Activated T-cell treated with anti-CD3 and anti-CD28 coated beads, Interleukin-2, amount 50 U/mL, for 1 hour (primary cell): ENCODE results near the gene GALNTL6.

Source experiments
- DNase-seq: peaks from one replicate; pipeline ENCODE4 v3.0.0-alpha.2; 2020

GALNTL6 gene

GRCh38 chr4:171891038-171891437, 77.8 kb downstream of the GALNTL6 start:
- DNase-seq: no peak

- DNase-seq: no peak
These were observed 83.2 kb downstream of the GALNTL6 start for GRCh38 chr4:171896426-171896825.

- no peak for DNase-seq
These were observed 106.1 kb downstream of the GALNTL6 start for GRCh38 chr4:171919314-171919713.

GRCh38 chr4:171920901-171921300, 107.7 kb downstream of the GALNTL6 start:
- DNase-seq: no peak

GRCh38 chr4:171924746-171925376, 111.7 kb downstream of the GALNTL6 start:
- no peak for DNase-seq

- DNase-seq: no peak
These were observed 115.1 kb downstream of the GALNTL6 start for GRCh38 chr4:171928336-171928735.

GRCh38 chr4:171929477-171929876, 116.3 kb downstream of the GALNTL6 start:
- no peak for DNase-seq

GRCh38 chr4:171929907-171930306, 116.7 kb downstream of the GALNTL6 start:
- no peak for DNase-seq

- no peak for DNase-seq
These were observed 119.0 kb downstream of the GALNTL6 start for GRCh38 chr4:171932238-171932637.

GRCh38 chr4:171940656-171941055, 127.5 kb downstream of the GALNTL6 start:
- DNase-seq: no peak

GRCh38 chr4:171947400-171947799, 134.2 kb downstream of the GALNTL6 start:
- no peak for DNase-seq

GRCh38 chr4:171948038-171948437, 134.8 kb downstream of the GALNTL6 start:
- no peak for DNase-seq

- no peak for DNase-seq
These were observed 141.4 kb downstream of the GALNTL6 start for GRCh38 chr4:171954650-171955049.

- DNase-seq: no peak
These were observed 143.5 kb downstream of the GALNTL6 start for GRCh38 chr4:171956678-171957077.

GRCh38 chr4:171962110-171962509, 148.9 kb downstream of the GALNTL6 start:
- no peak for DNase-seq

- no peak for DNase-seq
These were observed 153.2 kb downstream of the GALNTL6 start for GRCh38 chr4:171966356-171966755.

- DNase-seq: no peak
These were observed 165.0 kb downstream of the GALNTL6 start for GRCh38 chr4:171978216-171978615.

GRCh38 chr4:171979461-171979860, 166.3 kb downstream of the GALNTL6 start:
- DNase-seq: no peak

- DNase-seq: no peak
These were observed 168.0 kb downstream of the GALNTL6 start for GRCh38 chr4:171981185-171981584.

- no peak for DNase-seq
These were observed 171.0 kb downstream of the GALNTL6 start for GRCh38 chr4:171983935-171984805.

GRCh38 chr4:171985129-171985528, 171.9 kb downstream of the GALNTL6 start:
- DNase-seq: no peak

- DNase-seq: no peak
These were observed 180.0 kb downstream of the GALNTL6 start for GRCh38 chr4:171993247-171993646.

- no peak for DNase-seq
These were observed 194.7 kb downstream of the GALNTL6 start for GRCh38 chr4:172007889-172008288.

- DNase-seq: no peak
These were observed 196.4 kb downstream of the GALNTL6 start for GRCh38 chr4:172009446-172010230.
